ENCODE results near the gene PLCL2.

GRCh38 chr3:17007284-17007683, 122.5 kb downstream of the PLCL2 start:
- TF ChIP-seq, protein P1, sequence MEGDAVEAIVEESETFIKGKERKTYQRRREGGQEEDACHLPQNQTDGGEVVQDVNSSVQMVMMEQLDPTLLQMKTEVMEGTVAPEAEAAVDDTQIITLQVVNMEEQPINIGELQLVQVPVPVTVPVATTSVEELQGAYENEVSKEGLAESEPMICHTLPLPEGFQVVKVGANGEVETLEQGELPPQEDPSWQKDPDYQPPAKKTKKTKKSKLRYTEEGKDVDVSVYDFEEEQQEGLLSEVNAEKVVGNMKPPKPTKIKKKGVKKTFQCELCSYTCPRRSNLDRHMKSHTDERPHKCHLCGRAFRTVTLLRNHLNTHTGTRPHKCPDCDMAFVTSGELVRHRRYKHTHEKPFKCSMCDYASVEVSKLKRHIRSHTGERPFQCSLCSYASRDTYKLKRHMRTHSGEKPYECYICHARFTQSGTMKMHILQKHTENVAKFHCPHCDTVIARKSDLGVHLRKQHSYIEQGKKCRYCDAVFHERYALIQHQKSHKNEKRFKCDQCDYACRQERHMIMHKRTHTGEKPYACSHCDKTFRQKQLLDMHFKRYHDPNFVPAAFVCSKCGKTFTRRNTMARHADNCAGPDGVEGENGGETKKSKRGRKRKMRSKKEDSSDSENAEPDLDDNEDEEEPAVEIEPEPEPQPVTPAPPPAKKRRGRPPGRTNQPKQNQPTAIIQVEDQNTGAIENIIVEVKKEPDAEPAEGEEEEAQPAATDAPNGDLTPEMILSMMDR (IDR thresholded peaks at IDR 0.05; ENCODE audit: low read depth, low read length, poor library complexity, severe bottlenecking), result no peak
- TF ChIP-seq EZH2phosphoT487 (IDR thresholded peaks at IDR 0.05; ENCODE audit: borderline replicate concordance, low read length), result no peak
